Tibial nerve (tissue), 4 donors: ENCODE results near the gene RAB15.

ENCODE experiments used
- CTCF ChIP-seq, 5 experiments: fragments of 200-600 bp in 3 of 5; fragments of 450-650 bp in 2 of 5; sonication (generic) in 3 of 5; IDR thresholded peaks; one replicate each; pipeline ENCODE4 v1.5.1; 2016 to 2019; ENCODE audit warnings: antibody characterized with exemption in 5 of 5, mild to moderate bottlenecking in 3 of 5, moderate library complexity in 2 of 5
- EP300 ChIP-seq, 2 donors: sonication (generic); formaldehyde crosslinking; IDR thresholded peaks; one replicate each; pipeline ENCODE4 v1.6.1; 2017; ENCODE audit warnings: antibody characterized with exemption in 2 of 2, mild to moderate bottlenecking in 1 of 2

GRCh38 chr14:64935508-64935907, 36.6 kb downstream of the RAB15 start:
- no peak for TF ChIP-seq EP300 (IDR thresholded peaks at IDR 0.05)
- no peak for TF ChIP-seq CTCF (IDR thresholded peaks at IDR 0.05)
